Peyer's patch (tissue), 4 donors: ENCODE data around the gene ASRGL1.

Experiments used
- POLR2A ChIP-seq, 2 donors: fragments of 450-650 bp; IDR thresholded peaks; one replicate each; pipeline ENCODE4 v1.5.1; 2017; ENCODE audit warnings: antibody characterized with exemption in 2 of 2, mild to moderate bottlenecking in 2 of 2, moderate library complexity in 2 of 2
- TF ChIP-seq, protein P1 (sequence below), 6 experiments: fragments of 450-650 bp in 4 of 6; fragments of 200-600 bp in 2 of 6; sonication (generic) in 1 of 6; IDR thresholded peaks; one replicate each; pipeline ENCODE4 v1.5.1; 2017 to 2019; ENCODE audit warnings: antibody characterized with exemption in 6 of 6, mild to moderate bottlenecking in 3 of 6, moderate library complexity in 1 of 6

- no peak for TF ChIP-seq POLR2A (IDR thresholded peaks at IDR 0.05)
- TF ChIP-seq, protein P1, sequence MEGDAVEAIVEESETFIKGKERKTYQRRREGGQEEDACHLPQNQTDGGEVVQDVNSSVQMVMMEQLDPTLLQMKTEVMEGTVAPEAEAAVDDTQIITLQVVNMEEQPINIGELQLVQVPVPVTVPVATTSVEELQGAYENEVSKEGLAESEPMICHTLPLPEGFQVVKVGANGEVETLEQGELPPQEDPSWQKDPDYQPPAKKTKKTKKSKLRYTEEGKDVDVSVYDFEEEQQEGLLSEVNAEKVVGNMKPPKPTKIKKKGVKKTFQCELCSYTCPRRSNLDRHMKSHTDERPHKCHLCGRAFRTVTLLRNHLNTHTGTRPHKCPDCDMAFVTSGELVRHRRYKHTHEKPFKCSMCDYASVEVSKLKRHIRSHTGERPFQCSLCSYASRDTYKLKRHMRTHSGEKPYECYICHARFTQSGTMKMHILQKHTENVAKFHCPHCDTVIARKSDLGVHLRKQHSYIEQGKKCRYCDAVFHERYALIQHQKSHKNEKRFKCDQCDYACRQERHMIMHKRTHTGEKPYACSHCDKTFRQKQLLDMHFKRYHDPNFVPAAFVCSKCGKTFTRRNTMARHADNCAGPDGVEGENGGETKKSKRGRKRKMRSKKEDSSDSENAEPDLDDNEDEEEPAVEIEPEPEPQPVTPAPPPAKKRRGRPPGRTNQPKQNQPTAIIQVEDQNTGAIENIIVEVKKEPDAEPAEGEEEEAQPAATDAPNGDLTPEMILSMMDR (IDR thresholded peaks at IDR 0.05) = no peak
Measured at GRCh38 chr11:62402226-62402959, 65.1 kb downstream of the ASRGL1 start.
